Caco-2 (cell line): ENCODE measurements around the gene GPRIN1. TPM values are rescaled to one million over a fixed set of nuclear protein-coding genes. Genes with fewer than 3 reads are reported as not detected.

ENCODE experiments used
- BruUV-seq: library from RNA; stranded (reverse); fragments of 400-500 nt; replicated peaks from 2 replicates; lab custom pipeline; 2021; lab: Mats Ljungman, UMichigan
- CTCF ChIA-PET: fragments of 300-600 bp; sonication (Branson Sonifier 250); formaldehyde crosslinking; loops from one replicate; lab custom pipeline; 2022; ENCODE audit warnings: antibody characterized with exemption; lab: Charles Lee
- POLR2A ChIA-PET: fragments of 300-600 bp; sonication (Branson Sonifier 250); formaldehyde crosslinking; loops from one replicate; lab custom pipeline; 2022; ENCODE audit warnings: antibody characterized with exemption; lab: Charles Lee
- DNase-seq, 2 experiments: peaks; one replicate each; pipeline versions ENCODE4 v3.0.0 to v3.0.0-alpha.2; 2020 to 2022
- H3K27me3 ChIP-seq: replicated peaks from 2 replicates; pipeline ENCODE4 v1.6.0; 2011; ENCODE audit warnings: low read length; ENCODE audit not compliant: control insufficient read depth, insufficient read depth
- H3K36me3 ChIP-seq: 2 replicates; pipeline ENCODE4 v1.5.1; 2011; ENCODE audit warnings: low read length; ENCODE audit not compliant: control insufficient read depth, insufficient read depth
- H3K4me1 ChIP-seq: fragments of 250-450 bp; sonication (Bioruptor Pico); 2 replicates; pipeline ENCODE4 v1.5.1; 2020; ENCODE audit warnings: mild to moderate bottlenecking
- H3K4me3 ChIP-seq: 2 replicates; pipeline ENCODE4 v1.5.1; 2011; ENCODE audit warnings: low read depth, mild to moderate bottlenecking, control low read depth, low read length
- H3K9me3 ChIP-seq: fragments of 250-450 bp; sonication (Bioruptor Pico); 2 replicates; pipeline ENCODE4 v1.5.1; 2020; ENCODE audit warnings: mild to moderate bottlenecking, moderate library complexity
- H3K27ac Mint-ChIP-seq: one replicate; pipeline ENCODE4 v1.8.0; 2022; ENCODE audit warnings: mixed read lengths; ENCODE audit not compliant: unreplicated experiment
- H3K27me3 Mint-ChIP-seq: one replicate; pipeline ENCODE4 v1.8.0; 2022; ENCODE audit warnings: mixed read lengths; ENCODE audit not compliant: insufficient read depth, unreplicated experiment
- H3K36me3 Mint-ChIP-seq: one replicate; pipeline ENCODE4 v1.8.0; 2022; ENCODE audit warnings: mild to moderate bottlenecking, mixed read lengths; ENCODE audit not compliant: insufficient read depth, unreplicated experiment
- H3K4me1 Mint-ChIP-seq: one replicate; pipeline ENCODE4 v1.8.0; 2022; ENCODE audit warnings: low read depth, mixed read lengths; ENCODE audit not compliant: unreplicated experiment
- H3K4me3 Mint-ChIP-seq: one replicate; pipeline ENCODE4 v1.8.0; 2022; ENCODE audit warnings: mild to moderate bottlenecking, moderate library complexity, mixed read lengths; ENCODE audit not compliant: unreplicated experiment
- H3K9me3 Mint-ChIP-seq: one replicate; pipeline ENCODE4 v1.8.0; 2022; ENCODE audit warnings: mixed read lengths; ENCODE audit not compliant: unreplicated experiment
- intact Hi-C: fragments of 100-400 bp; cut with micrococcal nuclease; formaldehyde crosslinking; loops from one replicate; pipeline ENCODE4 v1.10.0; 2022; ENCODE audit not compliant: unreplicated experiment
- total RNA-seq: library from RNA; stranded (reverse); gene quantifications from 2 replicates; pipeline ENCODE4 v1.2.3, GENCODE V29; 2022
- TF ChIP-seq, protein P1 (sequence below), 2 experiments: fragments of 200-600 bp in 1 of 2; IDR thresholded peaks; 1 replicate in 1 of 2; 2 replicates in 1 of 2; pipeline versions ENCODE4 v1.5.1 to v1.8.0; 2011 to 2022; ENCODE audit warnings: antibody characterized with exemption in 1 of 2, control low read depth in 1 of 2, inconsistent platforms in 1 of 2, low read depth in 1 of 2, low read length in 1 of 2, mild to moderate bottlenecking in 1 of 2, moderate library complexity in 1 of 2; ENCODE audit not compliant: insufficient read depth in 1 of 2, severe bottlenecking in 1 of 2, unreplicated experiment in 1 of 2

Gene GPRIN1
- total RNA-seq, 1 experiment from 2014 or later = 3.9 TPM

DNA sequence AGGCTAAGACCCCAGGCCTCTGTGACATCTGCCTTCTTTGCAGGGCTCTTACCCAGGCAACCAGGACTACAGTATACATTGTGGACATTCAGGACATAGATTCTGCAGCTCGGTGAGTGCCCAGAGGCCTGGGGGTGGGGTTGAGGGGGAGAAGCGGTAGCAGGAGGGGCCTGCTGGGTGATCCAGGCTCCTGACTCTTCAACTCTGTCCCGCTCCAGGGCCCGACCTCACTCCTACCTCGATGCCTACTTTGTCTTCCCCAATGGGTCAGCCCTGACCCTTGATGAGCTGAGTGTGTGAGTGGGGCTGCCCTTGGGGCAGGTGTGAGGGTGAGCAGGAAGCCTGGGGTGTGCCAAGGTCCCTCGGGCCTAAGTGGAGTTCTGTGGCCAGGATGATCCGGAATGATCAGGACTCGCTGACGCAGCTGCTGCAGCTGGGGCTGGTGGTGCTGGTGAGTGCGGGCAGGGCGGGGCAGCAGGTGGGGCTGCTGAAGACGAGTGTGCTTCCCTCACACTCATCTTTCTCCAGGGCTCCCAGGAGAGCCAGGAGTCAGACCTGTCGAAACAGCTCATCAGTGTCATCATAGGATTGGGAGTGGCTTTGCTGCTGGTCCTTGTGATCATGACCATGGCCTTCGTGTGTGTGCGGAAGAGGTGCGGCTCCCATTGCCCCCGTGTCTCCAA, 19.8 kb downstream of the GPRIN1 start:
- Histone ChIP-seq H3K36me3 (no peaks in the 10 kb centered on the region), H3K4me3 (no peak overlapping the region), H3K27me3 (no peaks in the 10 kb centered on the region), H3K9me3 (peaks cover 15% of the 10 kb centered on the region), H3K4me1 (no peaks in the 10 kb centered on the region)
- POLR2A ChIA-PET = no interaction called here
- Mint-ChIP-seq H3K9me3 (peaks cover 13% of the 10 kb centered on the region), H3K27ac (no peak overlapping the region), H3K4me1 (no peaks in the 10 kb centered on the region), H3K36me3 (no peaks in the 10 kb centered on the region), H3K4me3 (no peak overlapping the region), H3K27me3 (peaks cover 3% of the 10 kb centered on the region)
- TF ChIP-seq, protein P1, sequence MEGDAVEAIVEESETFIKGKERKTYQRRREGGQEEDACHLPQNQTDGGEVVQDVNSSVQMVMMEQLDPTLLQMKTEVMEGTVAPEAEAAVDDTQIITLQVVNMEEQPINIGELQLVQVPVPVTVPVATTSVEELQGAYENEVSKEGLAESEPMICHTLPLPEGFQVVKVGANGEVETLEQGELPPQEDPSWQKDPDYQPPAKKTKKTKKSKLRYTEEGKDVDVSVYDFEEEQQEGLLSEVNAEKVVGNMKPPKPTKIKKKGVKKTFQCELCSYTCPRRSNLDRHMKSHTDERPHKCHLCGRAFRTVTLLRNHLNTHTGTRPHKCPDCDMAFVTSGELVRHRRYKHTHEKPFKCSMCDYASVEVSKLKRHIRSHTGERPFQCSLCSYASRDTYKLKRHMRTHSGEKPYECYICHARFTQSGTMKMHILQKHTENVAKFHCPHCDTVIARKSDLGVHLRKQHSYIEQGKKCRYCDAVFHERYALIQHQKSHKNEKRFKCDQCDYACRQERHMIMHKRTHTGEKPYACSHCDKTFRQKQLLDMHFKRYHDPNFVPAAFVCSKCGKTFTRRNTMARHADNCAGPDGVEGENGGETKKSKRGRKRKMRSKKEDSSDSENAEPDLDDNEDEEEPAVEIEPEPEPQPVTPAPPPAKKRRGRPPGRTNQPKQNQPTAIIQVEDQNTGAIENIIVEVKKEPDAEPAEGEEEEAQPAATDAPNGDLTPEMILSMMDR (IDR thresholded peaks at IDR 0.05; ENCODE audit: insufficient read depth in 1 of 2, low read depth in 1 of 2, low read length in 1 of 2, severe bottlenecking in 1 of 2, unreplicated experiment in 1 of 2) = no peak
- intact Hi-C loops = no loop called here
- CTCF ChIA-PET = no interaction called here
- no TSS peak for BruUV-seq
- DNase-seq = no peak

DNA sequence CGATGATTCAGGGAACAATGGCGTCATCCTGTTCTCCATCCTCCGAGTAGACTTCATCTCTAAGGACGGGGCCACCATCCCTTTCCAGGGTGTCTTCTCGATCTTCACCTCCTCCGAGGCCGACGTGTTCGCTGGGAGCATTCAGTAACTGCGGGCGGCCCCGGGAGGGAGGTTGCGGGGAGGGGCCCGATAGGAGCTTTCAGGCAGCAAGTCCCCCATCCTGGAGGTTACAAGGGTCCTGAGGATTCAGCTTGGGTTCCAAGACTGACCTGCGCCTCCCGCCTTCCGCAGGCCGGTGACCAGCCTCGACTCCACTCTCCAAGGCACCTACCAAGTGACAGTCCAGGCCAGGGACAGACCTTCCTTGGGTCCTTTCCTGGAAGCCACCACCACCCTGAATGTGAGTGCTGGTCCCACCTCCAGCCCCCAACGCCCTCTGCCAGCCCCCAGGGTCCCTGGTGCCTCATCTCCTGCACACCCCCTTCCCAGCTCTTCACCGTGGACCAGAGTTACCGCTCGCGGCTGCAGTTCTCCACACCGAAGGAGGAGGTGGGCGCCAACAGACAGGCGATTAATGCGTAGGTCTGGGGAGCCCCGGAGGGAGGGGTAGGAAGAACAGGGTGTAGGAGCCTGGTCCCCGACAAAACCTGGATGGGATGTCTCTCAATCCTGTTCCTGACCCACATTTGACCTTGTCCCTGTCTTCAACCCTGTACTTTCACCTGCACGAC, 20.8 kb downstream of the GPRIN1 start:
- CTCF ChIA-PET = no interaction called here
- no peaks in the 10 kb centered on the region for H3K36me3 ChIP-seq
- no peak for DNase-seq
- BruUV-seq = no TSS peak
- H3K27me3 ChIP-seq = no peaks in the 10 kb centered on the region
- TF ChIP-seq, protein P1 (IDR thresholded peaks at IDR 0.05; ENCODE audit: insufficient read depth in 1 of 2, low read depth in 1 of 2, low read length in 1 of 2, severe bottlenecking in 1 of 2, unreplicated experiment in 1 of 2) = no peak
- POLR2A ChIA-PET = no interaction called here
- intact Hi-C loops = no loop called here
- H3K4me1 ChIP-seq = no peaks in the 10 kb centered on the region
- Mint-ChIP-seq H3K4me3 (no peak overlapping the region), H3K9me3 (peaks cover 13% of the 10 kb centered on the region), H3K27me3 (peaks cover 3% of the 10 kb centered on the region), H3K4me1 (no peaks in the 10 kb centered on the region), H3K36me3 (no peaks in the 10 kb centered on the region), H3K27ac (no peak overlapping the region)
- H3K9me3 ChIP-seq = peaks cover 24% of the 10 kb centered on the region
- no peak overlapping the region for H3K4me3 ChIP-seq

DNA sequence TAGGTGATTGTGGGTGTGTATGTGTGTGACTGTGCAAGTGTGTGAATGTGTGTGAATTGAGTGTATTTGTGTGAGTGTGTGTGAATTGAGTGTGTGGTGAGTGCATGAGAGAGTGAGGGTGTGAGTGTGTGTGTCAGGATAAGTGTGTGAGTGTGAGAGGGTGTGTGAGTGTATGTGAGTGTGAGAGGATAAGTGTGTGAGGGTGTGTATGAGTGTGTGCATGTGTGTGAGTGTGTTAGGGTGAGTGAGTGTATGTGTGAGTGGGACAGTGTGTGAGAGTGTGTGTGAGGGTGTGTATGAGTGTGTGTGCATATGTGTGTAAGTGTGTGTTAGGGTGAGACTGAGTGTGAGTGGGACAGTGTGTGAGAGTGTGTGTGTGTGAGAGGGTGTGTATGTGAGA, 21.7 kb downstream of the GPRIN1 start:
- no peaks in the 10 kb centered on the region for H3K4me1 ChIP-seq
- POLR2A ChIA-PET = no interaction called here
- H3K27me3 ChIP-seq = no peaks in the 10 kb centered on the region
- intact Hi-C loops = no loop called here
- H3K4me3 ChIP-seq = no peak overlapping the region
- peaks cover 25% of the 10 kb centered on the region for H3K9me3 ChIP-seq
- CTCF ChIA-PET = no interaction called here
- Mint-ChIP-seq H3K9me3 (peaks cover 13% of the 10 kb centered on the region), H3K4me1 (no peaks in the 10 kb centered on the region), H3K36me3 (no peaks in the 10 kb centered on the region), H3K27me3 (peaks cover 3% of the 10 kb centered on the region), H3K27ac (no peak overlapping the region), H3K4me3 (no peak overlapping the region)
- TF ChIP-seq, protein P1 (IDR thresholded peaks at IDR 0.05; ENCODE audit: insufficient read depth in 1 of 2, low read depth in 1 of 2, low read length in 1 of 2, severe bottlenecking in 1 of 2, unreplicated experiment in 1 of 2) = no peak
- H3K36me3 ChIP-seq = no peaks in the 10 kb centered on the region
- no peak for DNase-seq
- BruUV-seq = no TSS peak
